ENCODE results near the gene RYR1.

Gene RYR1

GRCh38 chr19:38433268-38433733 is at the start of gene RYR1:
TSS of gene RYR1 (plus strand) at chr19:38433691. CDS start at chr19:38433830, 139 bp downstream.
- no peak for DNase-seq

GRCh38 chr19:38383743-38384142 is 49.7 kb upstream of the RYR1 start:
- no peak for DNase-seq

- no peak for DNase-seq
Measured at GRCh38 chr19:38384209-38385027, 49.1 kb upstream of the RYR1 start.

GRCh38 chr19:38385057-38385803 is 48.3 kb upstream of the RYR1 start:
- no peak for DNase-seq

- DNase-seq = no peak
Measured at GRCh38 chr19:38385804-38386257, 47.7 kb upstream of the RYR1 start.

GRCh38 chr19:38386300-38386970 is 47.1 kb upstream of the RYR1 start:
- no peak for DNase-seq

GRCh38 chr19:38386971-38387549 is 46.4 kb upstream of the RYR1 start:
- peak; percentile 55 to 65 for DNase-seq

GRCh38 chr19:38387550-38388348 is 45.7 kb upstream of the RYR1 start, which contains the start of gene GGN:
TSS of gene GGN (minus strand) at chr19:38388034. CDS start at chr19:38387261, 773 bp downstream.
- peak; percentile 75 to 79 for DNase-seq

- no peak for DNase-seq
Measured at GRCh38 chr19:38388349-38389100, 45.0 kb upstream of the RYR1 start, which contains the start of gene SPRED3. TSS of gene SPRED3 (plus strand) at chr19:38388697. CDS start at chr19:38390303, 1,606 bp downstream.

GRCh38 chr19:38389101-38389925 is 44.2 kb upstream of the RYR1 start:
- no peak for DNase-seq

GRCh38 chr19:38389957-38390924 is 43.2 kb upstream of the RYR1 start:
- no peak for DNase-seq

GRCh38 chr19:38391911-38392464 is 41.5 kb upstream of the RYR1 start:
- no peak for DNase-seq

- DNase-seq = no peak
Measured at GRCh38 chr19:38392707-38393308, 40.7 kb upstream of the RYR1 start.

- no peak for DNase-seq
Measured at GRCh38 chr19:38394488-38394887, 39.0 kb upstream of the RYR1 start.

- DNase-seq = no peak
Measured at GRCh38 chr19:38395381-38396114, 37.9 kb upstream of the RYR1 start.

GRCh38 chr19:38399081-38399480 is 34.4 kb upstream of the RYR1 start:
- DNase-seq = no peak

GRCh38 chr19:38399537-38399936 is 34.0 kb upstream of the RYR1 start:
- no peak for DNase-seq

Measured in Kasumi-1 (cell line).